GM10266 (cell line): ENCODE measurements around the gene KRTAP3-3.

Experiments
- DNase-seq: peaks from one replicate; pipeline ENCODE4 v3.0.0; 2012; ENCODE audit errors: extremely low spot score
- TF ChIP-seq, protein P1 (sequence below): IDR thresholded peaks from 2 replicates; pipeline ENCODE4 v1.5.1; 2012; ENCODE audit warnings: mild to moderate bottlenecking, low read depth; ENCODE audit not compliant: control insufficient read depth, insufficient read depth; ENCODE audit errors: missing control alignments

The KRTAP3-3 gene

GRCh38 chr17:40961591-40961990, 32.4 kb downstream of the KRTAP3-3 start:
- no peak for DNase-seq
- TF ChIP-seq, protein P1, sequence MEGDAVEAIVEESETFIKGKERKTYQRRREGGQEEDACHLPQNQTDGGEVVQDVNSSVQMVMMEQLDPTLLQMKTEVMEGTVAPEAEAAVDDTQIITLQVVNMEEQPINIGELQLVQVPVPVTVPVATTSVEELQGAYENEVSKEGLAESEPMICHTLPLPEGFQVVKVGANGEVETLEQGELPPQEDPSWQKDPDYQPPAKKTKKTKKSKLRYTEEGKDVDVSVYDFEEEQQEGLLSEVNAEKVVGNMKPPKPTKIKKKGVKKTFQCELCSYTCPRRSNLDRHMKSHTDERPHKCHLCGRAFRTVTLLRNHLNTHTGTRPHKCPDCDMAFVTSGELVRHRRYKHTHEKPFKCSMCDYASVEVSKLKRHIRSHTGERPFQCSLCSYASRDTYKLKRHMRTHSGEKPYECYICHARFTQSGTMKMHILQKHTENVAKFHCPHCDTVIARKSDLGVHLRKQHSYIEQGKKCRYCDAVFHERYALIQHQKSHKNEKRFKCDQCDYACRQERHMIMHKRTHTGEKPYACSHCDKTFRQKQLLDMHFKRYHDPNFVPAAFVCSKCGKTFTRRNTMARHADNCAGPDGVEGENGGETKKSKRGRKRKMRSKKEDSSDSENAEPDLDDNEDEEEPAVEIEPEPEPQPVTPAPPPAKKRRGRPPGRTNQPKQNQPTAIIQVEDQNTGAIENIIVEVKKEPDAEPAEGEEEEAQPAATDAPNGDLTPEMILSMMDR: no peak

GRCh38 chr17:40960144-40960543, 33.8 kb downstream of the KRTAP3-3 start:
- TF ChIP-seq, protein P1: no peak
- DNase-seq: no peak

DNA sequence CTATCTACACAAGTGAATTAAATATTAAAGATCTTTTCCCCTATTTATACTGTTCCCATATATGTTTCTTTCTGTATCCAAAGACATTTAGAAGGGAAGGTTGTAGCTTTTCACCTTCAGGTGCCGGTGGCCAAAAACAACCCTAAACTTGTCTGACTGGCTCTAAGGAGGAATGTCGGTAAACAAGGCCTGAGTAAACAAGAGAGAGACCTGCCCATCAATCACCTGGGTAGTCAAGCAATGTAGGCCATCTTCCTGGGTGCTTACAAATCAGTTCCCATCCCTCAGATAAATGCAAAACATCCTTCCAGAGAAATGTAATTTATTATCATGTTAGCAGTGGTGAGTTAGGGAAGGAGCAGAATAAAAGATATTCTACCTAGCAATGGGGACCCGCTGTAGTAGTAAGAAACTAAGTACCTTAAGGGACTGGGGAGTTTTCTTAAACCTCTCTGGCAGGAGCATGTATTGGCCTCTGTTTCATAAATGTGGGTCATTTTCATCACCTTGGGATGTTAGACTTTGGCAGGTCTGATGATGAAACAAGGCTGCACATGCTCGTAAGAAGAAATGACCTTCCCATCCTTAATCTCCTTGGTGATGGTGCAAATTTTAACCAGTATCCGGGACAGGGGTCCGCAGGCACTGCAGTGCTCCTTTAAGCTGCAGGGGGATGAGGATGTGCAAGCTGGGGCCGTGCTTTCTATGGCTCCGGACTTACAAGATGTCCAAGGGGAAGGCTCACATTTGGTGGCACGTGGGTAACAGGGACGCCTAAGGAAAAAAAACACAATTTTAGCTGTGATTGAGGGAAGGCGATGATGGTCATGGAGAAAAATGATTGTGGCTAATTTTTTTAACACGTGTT, 35.6 kb downstream of the KRTAP3-3 start:
- no peak for DNase-seq
- TF ChIP-seq, protein P1: no peak

- TF ChIP-seq, protein P1: no peak
Observed at GRCh38 chr17:40956401-40957254, 37.3 kb downstream of the KRTAP3-3 start.

DNA sequence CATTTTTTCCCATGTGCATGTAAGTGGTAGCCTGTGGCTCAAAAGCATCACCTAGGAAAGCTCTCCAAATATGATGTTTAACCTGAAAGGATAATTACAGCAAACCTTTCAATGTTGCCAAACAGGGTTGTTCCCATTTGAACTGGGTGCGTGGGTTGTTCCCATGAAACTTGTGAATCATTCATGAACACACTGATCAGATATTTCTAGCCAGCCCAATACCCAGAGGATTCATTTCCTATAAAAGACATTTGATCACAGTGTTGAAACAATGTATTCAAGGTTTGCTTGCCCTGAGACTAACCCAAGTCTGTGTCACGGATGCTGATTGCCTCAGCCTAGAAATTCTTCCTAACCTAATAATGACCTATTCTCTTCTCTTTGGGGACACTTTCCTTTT, 40.1 kb downstream of the KRTAP3-3 start:
- TF ChIP-seq, protein P1: no peak
- no peak for DNase-seq

More at GRCh38 chr17:40956401-40957254, 37.3 kb downstream of the KRTAP3-3 start:
- DNase-seq: no peak

DNA sequence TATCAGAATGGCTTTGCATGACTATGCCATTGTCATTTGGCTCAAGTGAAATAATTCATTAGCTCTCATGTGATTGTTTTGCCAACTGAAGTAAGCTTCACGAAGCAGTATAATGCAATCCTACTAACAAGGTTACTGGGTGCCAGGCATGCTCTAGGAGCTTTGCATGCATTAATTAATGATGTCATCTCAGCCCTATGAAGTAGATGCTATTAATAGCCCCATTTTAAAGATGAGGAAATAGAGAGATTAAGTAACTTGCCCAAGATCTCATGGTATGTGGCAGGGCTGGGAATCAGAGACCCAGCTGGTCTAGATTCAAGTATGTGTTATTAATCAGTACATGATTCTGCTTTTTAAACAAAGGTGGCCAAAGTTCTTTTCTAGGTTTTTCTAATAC, 41.3 kb downstream of the KRTAP3-3 start:
- TF ChIP-seq, protein P1: no peak
- DNase-seq: no peak

- DNase-seq: no peak
- TF ChIP-seq, protein P1: no peak
Observed at GRCh38 chr17:40952154-40952553, 41.8 kb downstream of the KRTAP3-3 start.
